ENCODE data around the gene PAX5. TPM values are rescaled to one million over a fixed set of nuclear protein-coding genes. Genes with fewer than 3 reads are reported as not detected.

PAX5 gene
- total RNA-seq, 2 donors from 2014 or later, result 0.52 TPM; not detected in 1

GRCh38 chr9:36897019-36897418 lies 137.0 kb downstream of the PAX5 start:
- H3K9me3 ChIP-seq, result no peaks in the 10 kb centered on the region
- no peak for TF ChIP-seq CTCF (IDR thresholded peaks at IDR 0.05)
- no peak for TF ChIP-seq POLR2A (IDR thresholded peaks at IDR 0.05)
- ATAC-seq, result no peak
- peak in 1 of 4 donors; percentile 7 for DNase-seq
- intact Hi-C loops (cut with DNase I), result no loop called here
- H3K27ac ChIP-seq, result no peak overlapping the region
- no peaks in the 10 kb centered on the region for H3K27me3 ChIP-seq
- 47 to 66% methylated on average over 6 to 10 of the region's 10 CpGs for WGBS, 2 donors
- no peaks in the 10 kb centered on the region for H3K36me3 ChIP-seq (replicated peaks in 1 of 2; ENCODE audit: insufficient read depth in 1 of 2, low read depth in 2 of 2)
- H3K4me1 ChIP-seq, result no peaks in the 10 kb centered on the region
- H3K4me3 ChIP-seq, result no peak overlapping the region

- Histone ChIP-seq H3K9me3 (no peaks in the 10 kb centered on the region), H3K36me3 (replicated peaks in 1 of 2; ENCODE audit: insufficient read depth in 1 of 2, low read depth in 2 of 2) (no peaks in the 10 kb centered on the region), H3K27ac (no peak overlapping the region), H3K27me3 (no peaks in the 10 kb centered on the region), H3K4me1 (no peaks in the 10 kb centered on the region), H3K4me3 (no peak overlapping the region)
- TF ChIP-seq CTCF (IDR thresholded peaks at IDR 0.05) (no peak), POLR2A (IDR thresholded peaks at IDR 0.05) (no peak)
- ATAC-seq, result no peak
- intact Hi-C loops (cut with DNase I), result no loop called here
- WGBS, 2 donors, result 73 to 85% methylated on average over 6 of the region's 6 CpGs
- peak in 1 of 4 donors; percentile 13 for DNase-seq
Observed at GRCh38 chr9:36896296-36896695, 137.8 kb downstream of the PAX5 start.

DNA sequence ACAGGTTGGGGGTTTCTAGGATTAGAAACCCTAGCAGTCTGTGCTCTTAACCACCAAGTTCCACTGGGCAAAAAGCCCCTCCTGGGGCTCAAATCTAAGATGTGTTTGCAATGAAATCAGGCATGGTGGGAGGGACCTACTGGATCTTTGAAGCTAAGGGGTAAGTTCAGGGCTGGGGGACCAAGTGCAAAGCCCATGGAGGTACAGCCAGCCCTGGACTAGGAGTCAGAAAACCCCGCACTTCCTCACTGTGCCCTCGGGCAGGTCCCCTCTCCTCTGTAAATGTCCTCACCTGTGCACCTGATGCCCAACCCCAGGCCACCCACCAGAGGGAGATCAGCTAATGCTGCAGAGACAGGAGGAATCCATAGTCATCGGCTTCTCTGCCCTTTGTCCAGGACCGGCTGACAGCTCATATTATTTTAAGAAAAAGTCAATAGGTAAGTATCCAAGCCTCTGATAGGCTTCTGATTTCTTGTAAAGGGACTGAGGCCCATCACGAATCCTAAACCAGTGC lies 138.3 kb downstream of the PAX5 start:
- Histone ChIP-seq H3K27me3 (no peaks in the 10 kb centered on the region), H3K9me3 (no peaks in the 10 kb centered on the region), H3K27ac (no peak overlapping the region), H3K4me3 (no peak overlapping the region), H3K36me3 (replicated peaks in 1 of 2; ENCODE audit: insufficient read depth in 1 of 2, low read depth in 2 of 2) (no peaks in the 10 kb centered on the region), H3K4me1 (no peaks in the 10 kb centered on the region)
- no peak for ATAC-seq
- intact Hi-C loops (cut with DNase I), result no loop called here
- DNase-seq, result peak in 1 of 4 donors; percentile 3
- 52 to 55% methylated on average over 4 to 5 of the region's 5 CpGs for WGBS, 2 donors
- TF ChIP-seq POLR2A (IDR thresholded peaks at IDR 0.05), result no peak
- TF ChIP-seq CTCF (IDR thresholded peaks at IDR 0.05), result no peak

DNA sequence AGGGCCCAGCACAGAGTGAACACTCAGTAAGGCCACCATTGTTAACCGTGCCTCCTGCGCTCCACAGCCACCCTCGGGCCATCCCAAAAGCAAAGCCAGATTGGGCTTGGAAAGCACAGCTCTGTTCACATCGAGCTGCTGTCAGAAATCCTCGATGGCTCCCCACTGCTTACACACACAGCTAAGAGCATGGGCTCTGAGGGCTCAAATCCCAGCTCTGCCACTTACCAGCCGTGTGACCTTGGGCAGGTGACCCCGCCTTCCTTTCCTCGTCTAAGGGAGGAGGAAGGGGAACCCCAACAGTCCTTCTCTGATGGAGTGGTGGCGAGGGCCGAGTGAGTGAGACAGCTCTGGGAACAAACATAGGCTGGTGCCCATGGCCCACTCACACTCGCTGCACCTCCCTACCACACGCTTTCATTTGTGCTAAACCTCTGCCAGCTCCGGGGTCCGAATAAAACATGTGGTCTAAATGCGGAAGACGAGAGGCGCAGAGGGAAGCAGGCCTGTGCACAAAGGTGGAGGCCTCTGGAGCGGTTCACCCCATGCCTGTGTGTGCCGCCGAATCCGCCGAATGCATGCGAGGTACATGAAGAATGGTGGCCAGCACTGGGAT lies 139.3 kb downstream of the PAX5 start:
- intact Hi-C loops (cut with DNase I), result no loop called here
- no peak overlapping the region for H3K27ac ChIP-seq
- DNase-seq (no peak), ATAC-seq (no peak)
- H3K9me3 ChIP-seq, result no peaks in the 10 kb centered on the region
- no peaks in the 10 kb centered on the region for H3K27me3 ChIP-seq
- no peaks in the 10 kb centered on the region for H3K4me1 ChIP-seq
- WGBS, 2 donors, result 78 to 87% methylated on average over 21 to 23 of the region's 23 CpGs
- no peaks in the 10 kb centered on the region for H3K36me3 ChIP-seq (replicated peaks in 1 of 2; ENCODE audit: insufficient read depth in 1 of 2, low read depth in 2 of 2)
- no peak overlapping the region for H3K4me3 ChIP-seq
- TF ChIP-seq POLR2A (IDR thresholded peaks at IDR 0.05), result no peak
- TF ChIP-seq CTCF (IDR thresholded peaks at IDR 0.05), result no peak

DNA sequence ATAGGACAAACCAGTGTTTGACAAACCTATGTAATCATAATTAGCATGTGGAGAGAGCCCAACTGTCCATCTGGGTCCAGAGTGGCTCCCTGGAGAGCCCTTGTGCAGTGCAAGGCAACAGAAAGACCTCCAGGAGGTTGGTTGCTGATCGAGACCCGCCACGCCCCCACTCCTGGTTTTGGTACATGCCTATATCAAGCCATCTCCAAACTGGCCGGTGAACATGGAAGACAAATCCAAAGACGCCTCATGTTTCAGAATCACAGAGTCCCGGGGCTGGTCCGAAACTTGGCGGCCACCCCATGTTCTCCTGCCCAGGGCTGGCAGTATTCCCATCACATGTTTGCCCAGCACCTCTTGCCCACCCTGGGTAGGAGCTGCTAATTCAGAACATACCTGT lies 140.2 kb downstream of the PAX5 start:
- Histone ChIP-seq H3K27ac (no peak overlapping the region), H3K9me3 (no peaks in the 10 kb centered on the region), H3K36me3 (replicated peaks in 1 of 2; ENCODE audit: insufficient read depth in 1 of 2, low read depth in 2 of 2) (no peaks in the 10 kb centered on the region), H3K27me3 (no peaks in the 10 kb centered on the region), H3K4me3 (no peak overlapping the region), H3K4me1 (no peaks in the 10 kb centered on the region)
- DNase-seq, result peak in 1 of 4 donors; percentile 11
- intact Hi-C loops (cut with DNase I), result no loop called here
- TF ChIP-seq CTCF (IDR thresholded peaks at IDR 0.05) (no peak), POLR2A (IDR thresholded peaks at IDR 0.05) (no peak)
- no peak for ATAC-seq
- WGBS, 2 donors, result 76 to 77% methylated on average over 8 of the region's 8 CpGs
